Activated naive CD8-positive, alpha-beta T cell treated with anti-CD3 and anti-CD28 coated beads for 36 hours (primary cell): Measurements from ENCODE around the gene TACC2. TPM values are rescaled to one million over a fixed set of nuclear protein-coding genes. Genes with fewer than 3 reads are reported as not detected.
"Not testable (repeated sequence)": the region's sequence is repeated elsewhere in the genome, so short reads cannot be mapped to it uniquely, and the experiment has no call there.

Experiments used
- DNase-seq: peaks from one replicate; pipeline ENCODE4 v3.0.0; 2021
- H3K27ac Mint-ChIP-seq: one replicate; pipeline ENCODE4 v1.8.0; 2022; ENCODE audit warnings: mild to moderate bottlenecking, moderate library complexity, mixed read lengths
- H3K27me3 Mint-ChIP-seq: one replicate; pipeline ENCODE4 v1.8.0; 2022; ENCODE audit warnings: mild to moderate bottlenecking, mixed read lengths
- H3K36me3 Mint-ChIP-seq: one replicate; pipeline ENCODE4 v1.8.0; 2021; ENCODE audit warnings: mild to moderate bottlenecking, mixed read lengths
- H3K4me1 Mint-ChIP-seq: one replicate; pipeline ENCODE4 v1.8.0; 2021; ENCODE audit warnings: mixed read lengths
- H3K4me3 Mint-ChIP-seq: one replicate; pipeline ENCODE4 v1.8.0; 2022; ENCODE audit warnings: mild to moderate bottlenecking, moderate library complexity, mixed read lengths
- H3K9me3 Mint-ChIP-seq: one replicate; pipeline ENCODE4 v1.8.0; 2022; ENCODE audit warnings: mixed read lengths
- total RNA-seq, 2 experiments: library from RNA; stranded (reverse); gene quantifications; one replicate each; pipeline ENCODE4 v1.2.3, GENCODE V29; 2021

The TACC2 gene
- total RNA-seq, 2 experiments from 2014 or later, result not detected

DNA sequence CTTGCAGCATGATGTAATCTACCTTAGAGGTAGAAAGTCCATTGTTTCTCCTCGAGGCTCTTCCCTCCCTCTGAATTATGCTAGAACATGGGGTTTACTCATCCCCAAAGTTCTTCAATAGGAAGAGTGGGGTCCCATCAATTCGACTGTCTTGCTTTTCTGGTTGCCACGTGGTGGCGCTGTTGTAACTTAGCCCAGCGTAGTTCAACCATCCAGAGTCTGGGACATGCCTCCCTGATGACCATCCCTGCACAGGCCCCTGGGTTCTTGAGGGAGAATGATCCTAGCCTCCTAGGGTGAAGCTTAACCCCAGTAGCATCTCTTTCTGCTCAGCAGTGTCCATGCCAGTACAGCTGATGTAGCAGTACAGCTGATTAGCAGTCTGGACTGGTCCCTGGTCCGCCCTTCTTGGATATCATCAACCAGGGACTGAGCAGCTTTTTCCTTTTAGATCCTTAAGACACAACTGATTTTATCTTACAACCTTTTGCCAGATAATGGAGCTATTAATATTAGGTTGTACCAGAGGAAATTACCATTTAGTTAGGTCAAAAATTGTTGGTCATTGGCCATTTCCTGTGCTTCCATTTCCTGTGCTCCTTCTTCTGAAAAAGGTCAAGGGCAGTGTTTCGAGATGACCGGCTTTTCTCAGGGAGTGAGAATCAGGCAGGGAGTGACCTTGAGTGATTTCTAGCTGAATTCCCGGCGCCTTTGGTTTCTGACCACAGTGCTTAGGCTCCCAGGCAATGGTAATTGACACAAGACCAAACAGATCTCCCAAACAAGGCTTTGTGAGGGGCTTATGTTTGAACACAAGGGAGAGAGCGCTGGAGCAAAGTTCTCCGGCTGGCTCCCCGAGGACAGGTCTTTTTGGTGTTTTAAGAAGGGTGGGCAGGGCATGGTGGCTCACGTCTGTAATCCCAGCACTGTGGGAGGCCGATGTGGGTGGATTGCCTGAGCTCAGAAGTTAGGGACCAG is 65.4 kb downstream of the TACC2 start:
- Mint-ChIP-seq H3K27ac (no peak overlapping the region), H3K36me3 (no peaks in the 10 kb centered on the region), H3K9me3 (peaks cover 3% of the 10 kb centered on the region), H3K4me1 (no peaks in the 10 kb centered on the region), H3K4me3 (no peak overlapping the region), H3K27me3 (no peaks in the 10 kb centered on the region)
- DNase-seq, result no peak

DNA sequence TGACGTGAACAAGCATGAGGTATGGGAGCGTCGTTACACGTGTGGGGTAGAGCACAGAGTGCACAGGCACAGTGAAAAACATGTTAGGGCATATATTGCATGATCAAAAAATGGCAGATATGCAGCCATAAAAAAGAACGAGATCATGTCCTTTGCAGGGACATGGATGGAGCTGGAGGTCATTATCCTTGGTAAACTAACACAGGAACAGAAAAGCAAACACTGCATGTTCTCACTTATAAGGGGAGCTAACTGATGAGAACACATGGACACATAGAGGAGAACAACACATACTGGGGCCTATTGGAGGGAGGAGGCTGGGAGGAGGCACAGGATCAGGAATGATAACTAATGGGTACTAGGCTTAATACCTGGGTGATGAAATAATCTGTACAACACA is 66.3 kb downstream of the TACC2 start:
- Mint-ChIP-seq H3K4me1 (no peaks in the 10 kb centered on the region), H3K9me3 (peaks cover 3% of the 10 kb centered on the region), H3K27me3 (peaks cover 2% of the 10 kb centered on the region), H3K4me3 (no peak overlapping the region), H3K36me3 (no peaks in the 10 kb centered on the region), H3K27ac (no peak overlapping the region)
- DNase-seq, result no peak

DNA sequence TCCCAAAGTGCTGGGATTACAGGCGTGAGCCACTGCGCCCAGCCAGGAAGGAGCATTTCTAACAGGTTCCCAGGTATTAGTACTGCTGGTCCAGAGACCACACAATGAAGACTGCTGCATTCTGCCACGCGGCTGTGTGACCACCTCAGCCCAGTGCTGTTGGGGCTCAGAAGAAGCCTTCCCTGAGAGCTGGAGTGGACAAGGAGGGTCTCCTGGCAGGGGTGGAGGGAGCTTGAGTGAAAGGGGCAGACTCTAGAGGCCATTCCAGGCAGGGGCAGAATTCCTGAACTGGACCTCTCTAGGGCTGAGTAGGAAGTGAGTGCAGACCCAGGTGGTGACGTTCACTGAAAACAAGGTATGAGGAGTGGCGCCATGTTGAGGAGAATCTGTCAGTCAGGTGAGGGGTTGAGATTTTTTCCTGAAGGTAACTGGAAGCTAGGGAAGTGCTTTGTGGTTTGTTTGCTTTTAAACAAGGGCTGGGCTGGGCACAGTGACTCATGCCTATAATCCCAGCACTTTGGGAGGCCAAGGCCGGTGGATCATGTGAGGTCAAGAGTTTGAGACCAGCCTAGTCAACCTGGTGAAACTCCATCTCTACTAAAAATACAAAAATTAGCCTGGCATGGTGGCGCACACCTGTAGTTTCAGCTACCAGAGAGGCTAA is 67.6 kb downstream of the TACC2 start:
- H3K4me1 Mint-ChIP-seq, result no peaks in the 10 kb centered on the region
- no peak overlapping the region for H3K27ac Mint-ChIP-seq

DNA sequence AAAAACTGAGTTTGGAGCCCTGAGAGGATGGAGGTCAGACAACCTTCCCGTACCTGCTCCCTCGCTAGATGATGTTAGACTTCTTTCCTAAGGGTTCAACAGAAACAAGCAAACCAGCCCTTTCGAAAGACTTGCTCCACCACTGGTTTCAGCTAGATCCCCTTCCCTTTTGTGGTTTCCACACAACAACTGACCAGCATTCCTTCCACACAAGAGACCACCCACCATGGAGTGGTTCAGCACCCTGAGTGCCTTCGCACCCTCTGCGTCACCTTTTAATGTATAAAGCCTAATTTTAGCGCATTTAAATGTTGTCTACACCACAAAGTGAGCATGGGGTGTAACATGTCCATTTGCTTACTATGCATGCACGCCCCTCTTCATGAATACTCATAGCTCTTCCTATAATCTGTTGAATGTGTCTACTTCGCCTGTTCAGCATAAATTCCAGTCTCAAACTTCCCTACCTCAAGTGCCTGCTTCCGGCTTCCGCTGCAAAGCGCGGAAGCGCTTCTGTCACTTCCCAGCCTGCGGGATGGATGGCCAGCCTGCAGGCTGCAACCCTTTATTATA is 69.0 kb downstream of the TACC2 start:
- Mint-ChIP-seq H3K27ac (no peak overlapping the region), H3K36me3 (no peaks in the 10 kb centered on the region), H3K27me3 (peaks cover 2% of the 10 kb centered on the region), H3K4me3 (no peak overlapping the region), H3K4me1 (no peaks in the 10 kb centered on the region), H3K9me3 (peaks cover 3% of the 10 kb centered on the region)
- DNase-seq, result no peak

More for the DNA sequence above, 67.6 kb downstream of the TACC2 start:
- Mint-ChIP-seq H3K9me3 (peaks cover 3% of the 10 kb centered on the region), H3K4me3 (no peak overlapping the region), H3K27me3 (peaks cover 2% of the 10 kb centered on the region), H3K36me3 (no peaks in the 10 kb centered on the region)
- DNase-seq, result no peak

DNA sequence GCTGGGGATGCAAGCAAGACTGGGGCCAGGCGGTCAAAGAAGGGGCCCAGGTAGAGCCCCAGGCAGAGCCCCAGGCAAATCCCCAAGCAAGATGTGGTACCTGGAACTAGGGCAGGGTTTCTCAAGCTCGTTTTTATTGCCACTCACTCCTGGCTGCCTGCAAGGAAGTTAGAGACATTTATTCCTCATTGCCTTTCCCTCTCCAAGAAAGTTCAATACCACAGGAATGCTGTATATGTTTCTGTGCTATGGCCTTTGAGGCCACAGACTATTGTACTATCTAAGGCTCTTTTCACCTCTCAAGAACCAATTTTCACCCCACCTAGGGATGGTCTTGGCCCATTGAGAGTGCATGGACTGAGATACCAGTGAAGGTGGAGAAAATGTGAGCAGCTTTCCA is 71.3 kb downstream of the TACC2 start:
- no peak for DNase-seq
- peaks cover 2% of the 10 kb centered on the region for H3K27me3 Mint-ChIP-seq

DNA sequence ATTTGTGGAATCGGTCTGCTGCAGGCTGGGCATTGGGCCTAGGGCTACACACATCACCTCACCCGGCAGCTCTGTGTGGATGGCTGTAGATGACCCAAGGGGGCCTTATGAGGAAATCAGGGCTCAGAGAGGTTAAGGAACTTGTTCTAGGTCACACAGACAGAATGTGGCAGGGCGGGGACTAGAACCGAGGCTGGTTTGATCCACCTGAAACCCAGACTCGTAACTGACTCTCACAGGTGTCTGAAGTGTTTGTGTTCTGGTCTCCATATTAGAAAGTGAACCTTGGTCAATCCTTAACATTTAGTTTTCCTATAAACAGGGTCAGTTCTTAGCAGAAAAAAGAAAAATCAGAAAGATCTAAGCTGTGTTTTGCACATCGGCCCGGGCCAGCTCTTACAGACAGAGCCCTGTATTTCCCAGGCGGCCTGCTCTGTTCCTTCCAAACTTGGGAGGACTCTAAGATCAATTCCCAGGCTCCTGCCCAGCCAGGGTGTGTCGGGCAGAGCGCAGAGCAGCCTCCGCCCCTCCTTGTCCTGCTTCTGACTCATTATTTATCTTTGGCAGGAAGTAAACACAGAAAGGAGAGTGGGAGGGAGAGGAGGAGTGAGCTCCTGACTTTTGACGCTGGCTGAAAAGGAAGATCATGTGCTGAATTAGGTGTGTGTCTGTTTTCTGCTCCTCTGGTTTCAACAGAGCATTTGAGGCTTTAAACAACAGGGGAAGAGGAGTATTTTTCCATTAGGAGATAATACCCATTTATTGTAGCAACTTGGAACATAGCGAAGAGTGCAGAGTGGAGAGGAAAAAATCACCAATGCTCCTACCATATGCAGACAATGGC is 74.1 kb downstream of the TACC2 start:
- Mint-ChIP-seq H3K27me3 (peaks cover 2% of the 10 kb centered on the region), H3K27ac (no peak overlapping the region), H3K4me1 (no peaks in the 10 kb centered on the region), H3K36me3 (no peaks in the 10 kb centered on the region), H3K9me3 (peaks cover 3% of the 10 kb centered on the region), H3K4me3 (no peak overlapping the region)
- no peak for DNase-seq

More for the DNA sequence above, 71.3 kb downstream of the TACC2 start:
- H3K9me3 Mint-ChIP-seq, result peaks cover 1% of the 10 kb centered on the region
- H3K27ac Mint-ChIP-seq, result no peak overlapping the region
- no peak overlapping the region for H3K4me3 Mint-ChIP-seq
- H3K36me3 Mint-ChIP-seq, result no peaks in the 10 kb centered on the region
- no peaks in the 10 kb centered on the region for H3K4me1 Mint-ChIP-seq

DNA sequence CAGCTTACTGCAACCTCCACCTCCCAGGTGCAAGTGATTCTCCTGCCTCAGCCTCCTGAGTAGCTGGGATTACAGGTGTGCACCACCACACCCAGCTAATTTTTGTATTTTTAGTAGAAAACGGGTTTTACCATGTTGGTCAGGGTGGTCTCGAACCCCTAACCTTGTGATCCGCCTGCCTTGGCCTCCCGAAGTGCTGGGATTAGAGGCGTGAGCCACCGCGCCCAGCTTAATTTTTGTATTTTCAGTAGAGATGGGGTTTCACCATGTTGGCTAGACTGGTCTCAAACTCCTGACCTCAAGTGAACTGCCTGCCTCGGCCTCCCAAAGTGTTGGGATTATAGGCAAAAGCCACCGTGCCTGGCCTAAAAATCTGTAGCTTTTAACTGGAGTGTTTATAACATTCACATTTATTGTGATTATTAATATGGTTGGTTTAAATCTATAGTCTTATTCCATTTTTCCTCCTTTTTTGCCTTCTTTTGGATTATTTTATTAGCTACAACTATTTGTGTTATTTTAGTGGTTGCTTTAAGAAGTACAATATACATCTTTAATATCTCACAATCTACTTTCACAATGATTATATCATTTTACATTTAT is 77.5 kb downstream of the TACC2 start:
- DNase-seq, H3K9me3 Mint-ChIP-seq, H3K27ac Mint-ChIP-seq, H3K4me1 Mint-ChIP-seq, H3K36me3 Mint-ChIP-seq, H3K4me3 Mint-ChIP-seq: not testable (repeated sequence)
- H3K27me3 Mint-ChIP-seq, result peaks cover 11% of the 10 kb centered on the region

DNA sequence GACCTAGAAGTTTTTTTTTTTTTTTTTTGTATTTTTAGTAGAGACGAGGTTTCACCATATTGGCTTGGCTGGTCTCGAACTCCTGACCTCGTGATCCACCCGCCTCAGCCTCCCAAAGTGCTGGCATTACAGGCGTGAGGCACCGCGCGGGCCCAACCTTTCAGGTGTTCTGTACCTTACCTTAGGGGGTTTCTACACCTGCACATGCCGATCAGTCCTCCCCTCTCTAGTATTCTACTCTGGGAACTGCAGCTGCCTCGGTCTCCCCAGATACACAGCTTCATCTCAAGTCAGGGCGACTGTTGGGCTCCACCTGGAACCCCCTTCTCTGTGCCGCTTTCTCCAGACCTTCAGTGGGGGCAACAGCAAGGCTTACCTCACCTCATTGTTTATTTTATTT is 79.9 kb downstream of the TACC2 start:
- Mint-ChIP-seq H3K9me3 (peaks cover 3% of the 10 kb centered on the region), H3K4me3 (no peak overlapping the region), H3K36me3 (no peaks in the 10 kb centered on the region), H3K27ac (no peak overlapping the region), H3K27me3 (peaks cover 11% of the 10 kb centered on the region), H3K4me1 (no peaks in the 10 kb centered on the region)
- no peak for DNase-seq

DNA sequence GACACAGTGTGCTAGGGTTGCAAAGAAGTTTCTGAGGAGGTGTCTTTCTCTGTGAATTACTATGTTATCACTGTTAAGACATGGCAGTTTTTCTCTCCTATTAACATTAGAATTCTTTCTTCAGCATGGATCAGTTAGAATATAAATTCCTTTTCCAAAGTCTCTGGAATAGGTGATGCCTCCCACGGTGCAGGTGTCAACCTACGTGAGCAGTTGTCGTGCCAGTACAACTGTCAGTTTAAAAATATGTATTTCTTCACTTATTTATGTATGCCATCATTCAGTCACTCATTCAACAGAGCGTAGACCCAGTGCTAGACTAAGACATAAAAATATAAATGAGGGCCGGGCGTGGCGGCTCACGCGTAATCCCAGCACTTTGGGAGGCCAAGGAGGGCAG is 83.5 kb downstream of the TACC2 start:
- Mint-ChIP-seq H3K27ac (no peak overlapping the region), H3K27me3 (peaks cover 11% of the 10 kb centered on the region), H3K9me3 (no peaks in the 10 kb centered on the region), H3K36me3 (no peaks in the 10 kb centered on the region), H3K4me3 (no peak overlapping the region), H3K4me1 (no peaks in the 10 kb centered on the region)
- no peak for DNase-seq

DNA sequence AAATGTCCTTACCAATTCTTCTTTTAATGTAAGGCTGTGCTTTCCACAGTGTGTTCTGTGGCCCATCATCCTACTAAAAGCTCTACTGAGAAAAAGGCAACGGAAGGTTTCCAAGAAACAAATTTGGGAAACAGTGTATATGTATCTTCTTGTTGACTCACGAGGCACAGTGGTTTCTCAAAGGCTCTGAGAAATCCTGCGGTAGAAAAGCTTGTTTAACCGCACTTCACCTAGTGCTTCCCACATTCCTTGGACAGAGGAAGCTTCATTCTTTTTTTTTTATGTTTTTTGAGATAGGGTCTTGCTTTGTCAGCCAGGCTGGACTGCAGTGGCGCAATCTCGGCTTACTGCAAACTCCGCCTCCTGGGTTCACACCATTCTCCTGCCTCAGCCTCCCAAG is 84.5 kb downstream of the TACC2 start:
- no peak for DNase-seq
- Mint-ChIP-seq H3K27ac (no peak overlapping the region), H3K36me3 (no peaks in the 10 kb centered on the region), H3K27me3 (peaks cover 11% of the 10 kb centered on the region), H3K9me3 (no peaks in the 10 kb centered on the region), H3K4me1 (no peaks in the 10 kb centered on the region), H3K4me3 (no peak overlapping the region)

DNA sequence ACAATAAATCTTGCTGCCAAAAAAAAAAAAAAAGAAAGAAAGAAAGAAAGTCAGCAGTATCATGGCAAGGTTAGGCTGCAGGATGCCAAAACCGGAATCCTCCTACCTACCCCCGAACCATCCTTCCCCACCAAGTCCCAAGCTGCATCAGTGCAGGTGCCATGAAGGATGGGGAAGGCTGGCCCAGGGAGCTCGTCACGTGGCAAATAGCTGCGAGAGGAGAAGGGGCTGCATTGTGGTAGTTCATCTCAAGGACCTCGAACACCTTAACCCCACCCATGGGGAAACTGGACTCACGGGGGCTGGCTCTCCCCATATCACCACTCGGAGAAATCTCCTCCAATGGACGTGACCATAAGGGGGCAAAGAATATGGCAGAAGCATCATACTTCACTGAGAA is 86.2 kb downstream of the TACC2 start:
- H3K27me3 Mint-ChIP-seq, result peaks cover 6% of the 10 kb centered on the region
- no peak overlapping the region for H3K4me3 Mint-ChIP-seq
- no peaks in the 10 kb centered on the region for H3K36me3 Mint-ChIP-seq
- DNase-seq, result no peak
- no peak overlapping the region for H3K27ac Mint-ChIP-seq
- no peaks in the 10 kb centered on the region for H3K4me1 Mint-ChIP-seq
- no peaks in the 10 kb centered on the region for H3K9me3 Mint-ChIP-seq

DNA sequence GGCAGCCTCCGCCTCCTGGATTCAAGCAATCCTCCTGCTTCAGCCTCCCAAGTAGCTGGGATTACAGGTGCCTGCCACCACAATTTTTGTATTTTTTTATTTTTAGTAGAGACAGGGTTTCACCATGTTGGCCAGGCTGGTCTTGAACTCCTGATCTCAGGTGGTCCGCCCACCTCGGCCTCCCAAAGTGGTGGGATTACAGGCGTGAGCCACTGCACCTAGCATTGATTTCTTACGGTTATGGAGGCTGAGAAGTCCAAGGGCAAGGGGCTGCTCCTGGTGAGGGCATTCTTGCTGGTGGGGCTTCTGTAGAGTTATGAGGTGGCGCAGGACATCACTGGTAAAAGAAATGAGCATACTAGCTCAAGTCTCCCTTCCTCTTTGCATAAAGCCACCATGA is 86.9 kb downstream of the TACC2 start:
- not testable (repeated sequence) for H3K9me3 Mint-ChIP-seq, H3K36me3 Mint-ChIP-seq, H3K4me3 Mint-ChIP-seq, H3K4me1 Mint-ChIP-seq, H3K27ac Mint-ChIP-seq, H3K27me3 Mint-ChIP-seq, DNase-seq

DNA sequence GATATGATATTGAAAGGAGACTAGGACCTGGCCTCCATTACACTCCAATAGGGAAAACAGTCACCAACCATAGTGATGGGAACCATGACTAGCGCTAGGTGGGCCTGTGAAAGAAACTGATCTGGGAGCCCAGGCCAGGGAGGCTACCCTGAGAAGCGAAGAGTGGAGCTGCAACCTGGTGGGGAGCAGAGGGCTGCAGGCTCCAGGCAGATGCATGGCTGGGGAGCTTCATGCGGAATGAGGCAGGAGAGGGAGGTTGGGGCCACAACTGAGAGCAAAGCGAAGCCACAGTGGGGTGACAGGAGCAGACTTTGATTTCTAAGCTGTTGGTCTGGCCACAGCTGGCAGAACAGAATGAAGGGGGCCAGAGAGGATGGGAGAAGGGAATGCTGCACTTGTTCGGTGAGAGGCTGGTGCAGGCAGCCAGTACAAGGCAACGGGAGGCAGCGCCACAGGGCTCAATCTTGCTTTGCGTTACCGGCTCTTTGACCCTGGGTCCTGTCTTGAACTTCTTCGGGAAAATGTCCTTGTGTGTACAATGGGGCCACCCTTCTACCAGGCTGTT is 88.4 kb downstream of the TACC2 start:
- no peaks in the 10 kb centered on the region for H3K4me1 Mint-ChIP-seq
- H3K27me3 Mint-ChIP-seq, result peaks cover 4% of the 10 kb centered on the region
- H3K4me3 Mint-ChIP-seq, result no peak overlapping the region
- no peaks in the 10 kb centered on the region for H3K9me3 Mint-ChIP-seq
- no peaks in the 10 kb centered on the region for H3K36me3 Mint-ChIP-seq
- DNase-seq, result no peak
- H3K27ac Mint-ChIP-seq, result no peak overlapping the region

DNA sequence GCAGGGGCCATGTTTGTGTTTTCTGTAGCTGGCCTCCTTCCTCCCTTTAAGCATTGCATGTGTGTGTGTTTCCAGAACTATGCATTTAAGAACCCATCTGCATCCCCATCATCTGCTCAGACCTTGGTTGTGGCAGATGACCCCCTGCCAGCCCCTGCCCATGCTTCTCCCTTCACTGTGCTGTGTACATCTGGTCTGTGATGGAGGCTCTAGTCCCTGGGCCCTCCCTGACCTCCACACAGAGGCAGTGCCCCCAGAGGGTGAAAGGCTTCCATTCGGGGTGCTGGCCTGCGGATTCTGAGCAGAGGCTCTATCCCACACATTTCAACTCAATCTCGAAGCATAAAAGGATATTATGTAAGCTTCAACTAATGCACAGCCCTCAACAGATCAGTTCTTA is 89.4 kb downstream of the TACC2 start:
- no peak for DNase-seq
- Mint-ChIP-seq H3K27me3 (peaks cover 4% of the 10 kb centered on the region), H3K9me3 (no peaks in the 10 kb centered on the region), H3K4me3 (no peak overlapping the region), H3K27ac (no peak overlapping the region), H3K4me1 (no peaks in the 10 kb centered on the region), H3K36me3 (no peaks in the 10 kb centered on the region)
